C4-2B (cell line): ENCODE data around the gene ANXA1.

Experiments used
- H3K27ac ChIP-seq: fragments of 450-650 bp; 2 replicates; pipeline ENCODE4 v1.5.1; 2017
- ZFX ChIP-seq: fragments of 450-650 bp; IDR thresholded peaks from 2 replicates; pipeline ENCODE4 v1.6.1; 2017
- TF ChIP-seq, protein P1 (sequence below): fragments of 450-650 bp; conservative IDR thresholded peaks from 2 replicates; pipeline ENCODE4 v1.5.1; 2017; ENCODE audit warnings: mild to moderate bottlenecking

ANXA1 gene

DNA sequence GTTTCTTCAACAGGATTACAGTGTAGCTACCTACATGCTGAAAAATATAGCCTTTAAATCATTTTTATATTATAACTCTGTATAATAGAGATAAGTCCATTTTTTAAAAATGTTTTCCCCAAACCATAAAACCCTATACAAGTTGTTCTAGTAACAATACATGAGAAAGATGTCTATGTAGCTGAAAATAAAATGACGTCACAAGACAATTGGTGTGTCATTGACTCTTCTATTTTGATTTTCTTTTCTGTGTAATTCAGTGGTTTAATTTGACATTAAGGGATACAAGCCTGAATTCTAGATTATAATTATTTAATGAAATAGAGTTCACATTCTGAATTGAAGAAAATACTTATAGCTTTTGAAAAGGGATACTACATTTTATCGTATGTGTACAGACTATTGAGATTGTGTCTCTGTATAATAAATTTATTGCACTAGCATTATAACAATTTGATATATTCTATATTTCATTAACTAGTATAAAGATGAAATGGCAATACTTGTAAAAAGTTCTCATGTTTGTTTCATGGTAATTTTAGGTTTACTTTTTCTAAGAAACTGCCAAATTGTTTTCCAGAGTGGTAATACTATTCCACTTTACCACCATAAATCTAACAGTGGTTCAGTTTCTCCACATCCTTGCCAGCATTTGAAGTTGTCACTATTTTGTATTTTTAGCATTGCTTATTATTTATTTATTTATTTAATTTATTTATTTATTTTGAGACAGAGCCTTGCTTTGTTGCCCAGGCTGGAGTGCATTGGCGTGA, 18.7 kb downstream of the ANXA1 start:
- TF ChIP-seq, protein P1, sequence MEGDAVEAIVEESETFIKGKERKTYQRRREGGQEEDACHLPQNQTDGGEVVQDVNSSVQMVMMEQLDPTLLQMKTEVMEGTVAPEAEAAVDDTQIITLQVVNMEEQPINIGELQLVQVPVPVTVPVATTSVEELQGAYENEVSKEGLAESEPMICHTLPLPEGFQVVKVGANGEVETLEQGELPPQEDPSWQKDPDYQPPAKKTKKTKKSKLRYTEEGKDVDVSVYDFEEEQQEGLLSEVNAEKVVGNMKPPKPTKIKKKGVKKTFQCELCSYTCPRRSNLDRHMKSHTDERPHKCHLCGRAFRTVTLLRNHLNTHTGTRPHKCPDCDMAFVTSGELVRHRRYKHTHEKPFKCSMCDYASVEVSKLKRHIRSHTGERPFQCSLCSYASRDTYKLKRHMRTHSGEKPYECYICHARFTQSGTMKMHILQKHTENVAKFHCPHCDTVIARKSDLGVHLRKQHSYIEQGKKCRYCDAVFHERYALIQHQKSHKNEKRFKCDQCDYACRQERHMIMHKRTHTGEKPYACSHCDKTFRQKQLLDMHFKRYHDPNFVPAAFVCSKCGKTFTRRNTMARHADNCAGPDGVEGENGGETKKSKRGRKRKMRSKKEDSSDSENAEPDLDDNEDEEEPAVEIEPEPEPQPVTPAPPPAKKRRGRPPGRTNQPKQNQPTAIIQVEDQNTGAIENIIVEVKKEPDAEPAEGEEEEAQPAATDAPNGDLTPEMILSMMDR = no peak
- TF ChIP-seq ZFX = no peak
- H3K27ac ChIP-seq = no peak overlapping the region

DNA sequence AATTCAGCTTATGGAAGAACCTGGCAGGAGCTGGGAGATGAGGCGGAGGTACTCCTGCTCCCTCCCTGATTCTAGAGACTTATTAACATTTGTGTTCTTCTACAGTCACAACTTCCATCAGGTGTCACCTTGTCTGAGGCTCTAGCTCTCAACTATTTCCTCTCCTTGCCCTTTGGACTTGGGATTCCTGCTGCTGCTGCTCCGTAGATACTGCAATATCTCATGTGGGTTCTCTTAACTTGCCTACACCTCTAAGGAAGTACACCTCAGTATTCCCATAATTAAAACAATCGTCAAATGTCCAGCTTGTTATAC, 21.2 kb downstream of the ANXA1 start:
- no peak overlapping the region for H3K27ac ChIP-seq
- TF ChIP-seq, protein P1 = no peak

DNA sequence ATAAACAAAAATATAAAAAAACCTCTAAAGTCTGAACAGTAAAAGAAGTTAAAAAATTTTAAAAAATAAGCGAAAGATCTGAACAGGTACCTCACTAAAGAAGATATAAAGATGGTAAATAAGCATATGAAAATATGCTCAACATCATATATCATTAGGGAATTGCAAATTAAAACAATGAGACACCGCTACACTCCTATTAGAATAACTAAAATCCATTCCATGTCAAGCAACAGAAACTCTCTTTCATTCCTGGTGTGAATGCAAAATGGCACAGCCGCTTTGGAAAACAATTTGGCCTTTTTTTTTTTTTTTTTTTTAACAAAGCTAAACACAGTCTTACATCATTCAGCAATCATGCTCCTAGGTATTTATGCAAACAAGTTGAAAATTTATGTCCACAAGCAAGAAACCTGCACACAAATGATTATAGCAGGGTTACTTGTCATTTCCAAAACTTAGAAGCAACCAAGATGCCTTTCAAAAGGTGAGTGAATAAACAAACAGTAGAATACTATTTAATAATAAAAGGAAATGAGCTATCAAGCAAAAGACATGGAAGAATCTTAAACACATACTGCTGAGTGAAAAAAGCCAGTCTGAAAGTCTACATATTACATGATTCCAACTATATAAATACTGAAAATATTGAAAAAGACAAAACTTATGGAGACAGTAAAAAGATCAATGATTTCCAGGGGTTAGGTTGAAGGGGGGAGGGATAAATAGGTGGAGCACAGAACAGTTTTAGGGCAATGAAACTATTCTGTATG, 22.1 kb downstream of the ANXA1 start:
- TF ChIP-seq, protein P1 = no peak
- TF ChIP-seq ZFX = no peak
- no peak overlapping the region for H3K27ac ChIP-seq

DNA sequence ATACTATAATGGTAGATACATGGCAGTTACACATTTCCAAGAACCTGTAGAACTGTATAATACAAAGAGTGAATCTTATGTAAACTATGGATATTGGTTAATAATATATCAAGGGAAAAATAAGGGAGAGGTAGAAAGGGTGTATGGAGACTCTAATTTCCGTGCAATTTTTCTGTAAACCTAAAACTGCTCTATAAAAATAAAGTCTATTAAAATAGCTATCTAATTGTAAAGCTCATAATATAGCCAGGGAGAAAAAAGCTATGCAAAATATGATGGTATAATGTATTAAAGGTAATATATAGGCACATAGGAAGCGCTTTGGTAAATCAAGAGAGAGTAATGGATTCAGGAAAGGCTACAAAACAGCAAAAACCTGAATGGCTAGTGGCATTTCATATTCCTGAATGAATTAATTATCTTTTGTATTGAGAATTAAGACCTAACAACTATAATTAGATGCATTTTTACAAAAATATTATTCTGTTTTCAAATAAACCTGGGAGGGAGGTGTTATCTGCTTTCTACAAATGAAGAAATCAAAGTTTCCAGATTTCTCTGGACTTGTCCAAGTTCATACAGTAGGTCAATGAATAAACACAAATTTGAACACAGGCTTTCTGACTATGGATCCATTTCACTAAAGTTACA, 22.8 kb downstream of the ANXA1 start:
- H3K27ac ChIP-seq = no peak overlapping the region
- TF ChIP-seq, protein P1 = no peak
- no peak for TF ChIP-seq ZFX

DNA sequence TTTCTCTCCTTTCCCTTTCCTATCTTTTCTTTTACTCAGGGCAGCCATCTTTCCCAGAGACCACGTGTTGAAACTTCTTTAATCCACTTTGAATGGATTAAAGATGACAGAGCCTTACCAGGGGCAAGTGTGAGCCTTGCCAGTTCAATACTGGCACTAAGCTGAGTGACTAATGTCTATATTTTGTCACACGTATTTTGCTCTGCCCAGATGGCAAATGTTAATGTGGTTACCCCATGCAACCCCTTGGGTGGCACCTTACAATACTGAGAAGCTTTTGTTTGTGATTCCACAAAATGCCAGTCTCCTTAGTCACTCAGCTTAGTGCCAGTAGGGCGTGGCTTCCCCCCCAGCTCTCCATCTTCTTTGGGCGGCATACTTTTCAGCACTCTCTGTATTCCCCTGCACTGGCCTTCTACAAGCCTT, 24.8 kb downstream of the ANXA1 start:
- H3K27ac ChIP-seq = no peak overlapping the region
- TF ChIP-seq, protein P1 = no peak
- no peak for TF ChIP-seq ZFX

DNA sequence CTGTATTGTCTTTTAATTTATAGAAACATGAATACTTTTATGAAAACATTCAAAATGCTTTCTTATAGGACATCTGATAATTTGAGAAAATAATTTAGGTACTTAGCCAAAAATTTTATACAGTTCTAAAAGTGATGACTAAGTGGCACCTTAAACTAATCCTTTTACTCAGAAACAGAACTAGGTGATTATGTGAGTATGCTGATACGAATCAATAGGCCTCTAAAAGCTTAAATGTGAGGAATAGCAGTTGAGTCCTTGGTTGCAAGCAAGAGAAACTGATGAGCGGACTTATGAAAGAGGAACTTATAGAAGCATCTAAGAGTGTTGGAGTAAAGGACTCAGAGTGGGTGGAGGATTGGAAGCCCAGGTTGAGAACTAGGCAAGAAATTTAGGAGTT, 26.4 kb downstream of the ANXA1 start:
- no peak overlapping the region for H3K27ac ChIP-seq
- TF ChIP-seq ZFX = no peak
- TF ChIP-seq, protein P1 = no peak

DNA sequence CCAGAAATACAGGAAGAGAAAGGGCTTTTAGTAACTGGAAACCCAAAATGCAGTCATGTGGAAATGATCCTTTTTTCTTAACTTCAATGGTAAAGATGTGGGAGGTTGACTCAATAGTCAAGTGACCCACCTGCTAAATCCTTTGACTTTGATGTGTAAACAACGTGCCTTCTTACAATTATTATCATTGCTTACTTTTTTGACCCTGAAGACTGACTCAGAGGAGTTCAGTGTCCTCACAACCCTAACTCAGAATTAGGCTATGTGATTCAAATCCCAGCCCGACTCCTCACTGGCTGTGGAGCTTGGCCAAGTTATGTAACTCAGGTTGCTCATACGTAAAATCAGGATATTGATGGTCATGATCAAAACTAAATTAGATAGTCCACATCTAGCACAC, 27.9 kb downstream of the ANXA1 start:
- TF ChIP-seq ZFX = no peak
- TF ChIP-seq, protein P1 = no peak
- no peak overlapping the region for H3K27ac ChIP-seq
